OCI-LY3 (cell line): ENCODE measurements around the gene SSPN.

Source experiments
- CTCF ChIP-seq: fragments of 200-600, 300-600 bp; sonication (generic); IDR thresholded peaks from 2 replicates; pipeline ENCODE4 v1.5.1; 2014; ENCODE audit warnings: antibody characterized with exemption, low read length, low read depth
- EZH2phosphoT487 ChIP-seq: fragments of 200-600 bp; shearing (Covaris generic); IDR thresholded peaks from 2 replicates; pipeline ENCODE4 v1.6.1; 2018; ENCODE audit warnings: antibody characterized with exemption, mixed run types, low read depth

- TF ChIP-seq CTCF (no peak), EZH2phosphoT487 (no peak)
These were observed 17.6 kb downstream of the SSPN start for GRCh38 chr12:26212988-26213387.
